Gastrocnemius medialis (tissue), 4 donors: ENCODE data around the gene KRT79.

ENCODE experiments used
- CTCF ChIP-seq, 5 experiments: fragments of 450-650 bp in 3 of 5; fragments of 200-600 bp in 2 of 5; sonication (generic) in 2 of 5; IDR thresholded peaks in 4 of 5; conservative IDR thresholded peaks in 1 of 5; 1 replicate in 4 of 5; 2 replicates in 1 of 5; pipeline ENCODE4 v1.5.1; 2016 to 2019; ENCODE audit warnings: antibody characterized with exemption in 5 of 5, mild to moderate bottlenecking in 3 of 5, moderate library complexity in 3 of 5
- POLR2A ChIP-seq, 2 donors: fragments of 450-650 bp; IDR thresholded peaks; one replicate each; pipeline ENCODE4 v1.6.1; 2017; ENCODE audit warnings: antibody characterized with exemption in 2 of 2, mild to moderate bottlenecking in 2 of 2, moderate library complexity in 2 of 2

GRCh38 chr12:52799505-52800211, 34.5 kb downstream of the KRT79 start:
- no peak for TF ChIP-seq CTCF (IDR thresholded peaks at IDR 0.05 in 4 of 5, conservative IDR thresholded peaks at IDR 0.05 in 1 of 5)
- TF ChIP-seq POLR2A (IDR thresholded peaks at IDR 0.05), result no peak
